Measurements from ENCODE around the gene R3HDML.

Gene R3HDML

GRCh38 chr20:44396369-44397130 is 59.7 kb downstream of the R3HDML start:
- Histone ChIP-seq H3K9ac (ENCODE audit: low read length) (no peak overlapping the region), H3K79me2 (ENCODE audit: insufficient read depth, low read length) (no peaks in the 10 kb centered on the region), H2AFZ (ENCODE audit: low read length) (no peak overlapping the region), H3K9me2 (ENCODE audit: low read depth, low read length) (no peaks in the 10 kb centered on the region), H3K27ac (ENCODE audit: low read depth, low read length, poor library complexity, severe bottlenecking) (no peak overlapping the region), H3K9me3 (ENCODE audit: low read length) (no peaks in the 10 kb centered on the region), H3F3A (ENCODE audit: insufficient read depth, low read length) (no peaks in the 10 kb centered on the region), H3K36me3 (ENCODE audit: insufficient read depth, low read length) (no peaks in the 10 kb centered on the region), H3K4me1 (ENCODE audit: insufficient read depth, low read length, severe bottlenecking) (no peaks in the 10 kb centered on the region), H3K27me3 (ENCODE audit: insufficient read depth, low read length) (peaks cover 10% of the 10 kb centered on the region; the same call in 1 of the 2 replicates), H3K4me3 (ENCODE audit: low read depth, low read length, poor library complexity, severe bottlenecking) (no peak overlapping the region), H3K4me2 (ENCODE audit: low read length) (no peak overlapping the region), H4K20me1 (ENCODE audit: insufficient read depth, low read length) (no peaks in the 10 kb centered on the region)
- TF ChIP-seq CTCF (IDR thresholded peaks at IDR 0.05; ENCODE audit: low read length) (no peak), EZH2 (IDR thresholded peaks at IDR 0.05; ENCODE audit: borderline replicate concordance, low read length) (no peak)

- Histone ChIP-seq H3K36me3 (ENCODE audit: insufficient read depth, low read length) (no peaks in the 10 kb centered on the region), H3K9ac (ENCODE audit: low read length) (no peak overlapping the region), H3F3A (ENCODE audit: insufficient read depth, low read length) (no peaks in the 10 kb centered on the region), H3K4me3 (ENCODE audit: low read depth, low read length, poor library complexity, severe bottlenecking) (no peak overlapping the region), H3K4me2 (ENCODE audit: low read length) (no peak overlapping the region), H3K9me3 (ENCODE audit: low read length) (no peaks in the 10 kb centered on the region), H2AFZ (ENCODE audit: low read length) (no peak overlapping the region), H3K79me2 (ENCODE audit: insufficient read depth, low read length) (no peaks in the 10 kb centered on the region), H3K27ac (ENCODE audit: low read depth, low read length, poor library complexity, severe bottlenecking) (no peak overlapping the region), H3K27me3 (ENCODE audit: insufficient read depth, low read length) (peaks cover 10% of the 10 kb centered on the region; the same call in 1 of the 2 replicates), H4K20me1 (ENCODE audit: insufficient read depth, low read length) (no peaks in the 10 kb centered on the region), H3K9me2 (ENCODE audit: low read depth, low read length) (no peaks in the 10 kb centered on the region), H3K4me1 (ENCODE audit: insufficient read depth, low read length, severe bottlenecking) (no peaks in the 10 kb centered on the region)
- no peak for TF ChIP-seq EZH2 (IDR thresholded peaks at IDR 0.05; ENCODE audit: borderline replicate concordance, low read length)
- no peak for TF ChIP-seq CTCF (IDR thresholded peaks at IDR 0.05; ENCODE audit: low read length)
Measured at GRCh38 chr20:44398335-44398734, 61.5 kb downstream of the R3HDML start.

GRCh38 chr20:44399446-44399845 is 62.6 kb downstream of the R3HDML start:
- Histone ChIP-seq H2AFZ (ENCODE audit: low read length) (no peak overlapping the region), H3K4me1 (ENCODE audit: insufficient read depth, low read length, severe bottlenecking) (no peaks in the 10 kb centered on the region), H3K36me3 (ENCODE audit: insufficient read depth, low read length) (no peaks in the 10 kb centered on the region), H3F3A (ENCODE audit: insufficient read depth, low read length) (no peaks in the 10 kb centered on the region), H3K79me2 (ENCODE audit: insufficient read depth, low read length) (no peaks in the 10 kb centered on the region), H3K9ac (ENCODE audit: low read length) (no peak overlapping the region), H3K9me2 (ENCODE audit: low read depth, low read length) (no peaks in the 10 kb centered on the region), H3K27me3 (ENCODE audit: insufficient read depth, low read length) (peaks cover 10% of the 10 kb centered on the region; the same call in 1 of the 2 replicates), H4K20me1 (ENCODE audit: insufficient read depth, low read length) (no peaks in the 10 kb centered on the region), H3K9me3 (ENCODE audit: low read length) (no peaks in the 10 kb centered on the region), H3K27ac (ENCODE audit: low read depth, low read length, poor library complexity, severe bottlenecking) (no peak overlapping the region), H3K4me3 (ENCODE audit: low read depth, low read length, poor library complexity, severe bottlenecking) (no peak overlapping the region), H3K4me2 (ENCODE audit: low read length) (no peak overlapping the region)
- TF ChIP-seq EZH2 (IDR thresholded peaks at IDR 0.05; ENCODE audit: borderline replicate concordance, low read length) (no peak), CTCF (IDR thresholded peaks at IDR 0.05; ENCODE audit: low read length) (no peak)
